Nasal cavity respiratory epithelium epithelial cell of viscerocranial mucosa (primary cell): ENCODE data around the gene HAVCR1. TPM values are rescaled to one million over a fixed set of nuclear protein-coding genes. Genes with fewer than 3 reads are reported as not detected.

ENCODE experiments used
- total RNA-seq: library from RNA; depleted of rRNA; stranded (reverse); fragments of >200 nt; gene quantifications from 2 replicates; pipeline ENCODE4 v1.2.3, GENCODE V29; 2014

Gene HAVCR1
- not detected in 2 replicates for total RNA-seq

GRCh38 chr5:157059093-157059539, at the start of gene HAVCR1:
Gene HAVCR1 (minus strand): TSS chr5:157059116. CDS start chr5:157057943, 1,173 bp downstream.

Other genes starting within 250 kb of the HAVCR1 start
- gene PPP1R2B, start 208.8 kb downstream of the HAVCR1 start, total RNA-seq: 0.07 TPM in 1 of 2 replicates, not detected in the other
- not detected in 2 replicates for gene TIMD4, start 95.9 kb downstream of the HAVCR1 start, total RNA-seq
- 0.21 and 1.0 TPM in 2 replicates for gene HAVCR2, start 49.9 kb upstream of the HAVCR1 start, total RNA-seq
- 9.6 and 9.7 TPM in 2 replicates for gene MED7, start 83.7 kb upstream of the HAVCR1 start, total RNA-seq
- gene GARIN3, start 107.1 kb upstream of the HAVCR1 start, total RNA-seq: not detected in 2 replicates
- not detected in 2 replicates for gene ITK, start 121.7 kb upstream of the HAVCR1 start, total RNA-seq
- gene CYFIP2, start 207.0 kb upstream of the HAVCR1 start, total RNA-seq: 2.1 and 4.3 TPM in 2 replicates